ENCODE results near the gene LYPD6B. TPM values are rescaled to one million over a fixed set of nuclear protein-coding genes. Genes with fewer than 3 reads are reported as not detected.

The LYPD6B gene
- total and polyA plus RNA-seq, 10 of the 15 experiments (the other 5 are each of a cell fraction or from before 2014, with no cell fraction given) = 1.0 to 6.6 (median 4.0) TPM

DNA sequence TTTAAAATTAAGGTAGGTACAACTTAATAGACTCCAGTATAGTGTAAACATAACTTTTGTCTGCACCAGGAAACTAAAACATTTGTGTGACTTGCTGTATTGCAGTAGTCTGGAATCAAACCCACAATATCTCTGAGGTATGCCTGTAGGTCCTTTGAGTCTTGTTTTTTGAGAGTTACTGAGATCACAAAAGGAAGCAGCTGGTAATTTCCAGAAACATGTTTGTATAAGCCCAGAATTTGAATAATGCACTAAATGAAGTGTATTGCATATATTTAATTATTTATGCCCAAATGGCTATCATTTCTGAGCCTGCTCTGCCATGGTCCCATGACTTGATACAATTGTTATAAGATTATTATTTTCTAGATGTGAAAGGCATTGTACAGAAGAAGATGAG, 148.6 kb downstream of the LYPD6B start:
- ChIA-PET RAD21 (ENCODE audit: unreplicated experiment) (no interaction called here), CTCF (interaction anchor here (1.0 kb wide), 1 partner anchor 17 kb away, joined by 3 read pairs; no protein-coding TSS in a partner anchor), POLR2A (no interaction called here), SMC1A (ENCODE audit: uncharacterized antibody, unreplicated experiment) (no interaction called here)
- ATAC-seq = no peak
- no TSS peak for BruUV-seq (replicated peaks)
- Histone ChIP-seq H3K27me3 (replicated peaks in 1 of 2; ENCODE audit: control insufficient read depth in 2 of 2, insufficient read depth in 2 of 2, low read length in 1 of 2) (no peaks in the 10 kb centered on the region), H2AFZ (ENCODE audit: control insufficient read depth, low read depth, low read length) (no peak overlapping the region), H3K36me3 (ENCODE audit: control insufficient read depth in 2 of 2, insufficient read depth in 2 of 2, low read length in 1 of 2) (no peaks in the 10 kb centered on the region; a peak in 1 of 4 replicates), H3K9ac (ENCODE audit: control insufficient read depth, insufficient read depth, low read length) (no peak overlapping the region), H3K4me1 (ENCODE audit: control insufficient read depth, insufficient read depth, low read length) (no peaks in the 10 kb centered on the region), H4K20me1 (ENCODE audit: control insufficient read depth, insufficient read depth) (no peaks in the 10 kb centered on the region), H3K79me2 (ENCODE audit: control insufficient read depth, insufficient read depth, low read length) (no peaks in the 10 kb centered on the region), H3K9me3 (replicated peaks; ENCODE audit: control insufficient read depth, insufficient read depth, low read length) (no peaks in the 10 kb centered on the region), H3K4me3 (no peak overlapping the region), H3K4me2 (ENCODE audit: control insufficient read depth, insufficient read depth) (no peak overlapping the region), H3K27ac (ENCODE audit: control insufficient read depth, insufficient read depth) (no peak overlapping the region)
- no peak for DNase-seq (ENCODE audit: low read depth, low spot score)
- in situ Hi-C loops (cut with MboI) = no loop called here
- TF ChIP-seq, protein P1, sequence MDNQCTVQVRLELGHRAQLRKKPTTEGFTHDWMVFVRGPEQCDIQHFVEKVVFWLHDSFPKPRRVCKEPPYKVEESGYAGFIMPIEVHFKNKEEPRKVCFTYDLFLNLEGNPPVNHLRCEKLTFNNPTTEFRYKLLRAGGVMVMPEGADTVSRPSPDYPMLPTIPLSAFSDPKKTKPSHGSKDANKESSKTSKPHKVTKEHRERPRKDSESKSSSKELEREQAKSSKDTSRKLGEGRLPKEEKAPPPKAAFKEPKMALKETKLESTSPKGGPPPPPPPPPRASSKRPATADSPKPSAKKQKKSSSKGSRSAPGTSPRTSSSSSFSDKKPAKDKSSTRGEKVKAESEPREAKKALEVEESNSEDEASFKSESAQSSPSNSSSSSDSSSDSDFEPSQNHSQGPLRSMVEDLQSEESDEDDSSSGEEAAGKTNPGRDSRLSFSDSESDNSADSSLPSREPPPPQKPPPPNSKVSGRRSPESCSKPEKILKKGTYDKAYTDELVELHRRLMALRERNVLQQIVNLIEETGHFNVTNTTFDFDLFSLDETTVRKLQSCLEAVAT (IDR thresholded peaks at IDR 0.05) = no peak
- TF ChIP-seq FOXK2 (IDR thresholded peaks at IDR 0.05) = no peak
- no peak for TF ChIP-seq NR2C1 (IDR thresholded peaks at IDR 0.05)
- TF ChIP-seq, protein P2, sequence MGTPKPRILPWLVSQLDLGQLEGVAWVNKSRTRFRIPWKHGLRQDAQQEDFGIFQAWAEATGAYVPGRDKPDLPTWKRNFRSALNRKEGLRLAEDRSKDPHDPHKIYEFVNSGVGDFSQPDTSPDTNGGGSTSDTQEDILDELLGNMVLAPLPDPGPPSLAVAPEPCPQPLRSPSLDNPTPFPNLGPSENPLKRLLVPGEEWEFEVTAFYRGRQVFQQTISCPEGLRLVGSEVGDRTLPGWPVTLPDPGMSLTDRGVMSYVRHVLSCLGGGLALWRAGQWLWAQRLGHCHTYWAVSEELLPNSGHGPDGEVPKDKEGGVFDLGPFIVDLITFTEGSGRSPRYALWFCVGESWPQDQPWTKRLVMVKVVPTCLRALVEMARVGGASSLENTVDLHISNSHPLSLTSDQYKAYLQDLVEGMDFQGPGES (IDR thresholded peaks at IDR 0.05) = no peak
- no peak for TF ChIP-seq RAD51 (IDR thresholded peaks at IDR 0.05)
- no peak for TF ChIP-seq CBFB (IDR thresholded peaks at IDR 0.05; ENCODE audit: low read depth)
- TF ChIP-seq MYB (IDR thresholded peaks at IDR 0.05; ENCODE audit: borderline replicate concordance, low read depth, low read length) = no peak
- no peak for TF ChIP-seq POLR2A (IDR thresholded peaks at IDR 0.05; ENCODE audit: low read depth, low read length)
- no peak for TF ChIP-seq EED (IDR thresholded peaks at IDR 0.05; ENCODE audit: low read depth)
- no peak for TF ChIP-seq NFXL1 (IDR thresholded peaks at IDR 0.05; ENCODE audit: borderline replicate concordance)
- TF ChIP-seq, protein P3, sequence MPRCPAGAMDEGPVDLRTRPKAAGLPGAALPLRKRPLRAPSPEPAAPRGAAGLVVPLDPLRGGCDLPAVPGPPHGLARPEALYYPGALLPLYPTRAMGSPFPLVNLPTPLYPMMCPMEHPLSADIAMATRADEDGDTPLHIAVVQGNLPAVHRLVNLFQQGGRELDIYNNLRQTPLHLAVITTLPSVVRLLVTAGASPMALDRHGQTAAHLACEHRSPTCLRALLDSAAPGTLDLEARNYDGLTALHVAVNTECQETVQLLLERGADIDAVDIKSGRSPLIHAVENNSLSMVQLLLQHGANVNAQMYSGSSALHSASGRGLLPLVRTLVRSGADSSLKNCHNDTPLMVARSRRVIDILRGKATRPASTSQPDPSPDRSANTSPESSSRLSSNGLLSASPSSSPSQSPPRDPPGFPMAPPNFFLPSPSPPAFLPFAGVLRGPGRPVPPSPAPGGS (IDR thresholded peaks at IDR 0.05; ENCODE audit: borderline replicate concordance, insufficient read depth, low read depth, low read length, poor library complexity, severe bottlenecking) = no peak
- TF ChIP-seq KAT2A (conservative IDR thresholded peaks at IDR 0.05; ENCODE audit: control insufficient read depth, low read depth, low read length) = no peak
- TF ChIP-seq, protein P4, sequence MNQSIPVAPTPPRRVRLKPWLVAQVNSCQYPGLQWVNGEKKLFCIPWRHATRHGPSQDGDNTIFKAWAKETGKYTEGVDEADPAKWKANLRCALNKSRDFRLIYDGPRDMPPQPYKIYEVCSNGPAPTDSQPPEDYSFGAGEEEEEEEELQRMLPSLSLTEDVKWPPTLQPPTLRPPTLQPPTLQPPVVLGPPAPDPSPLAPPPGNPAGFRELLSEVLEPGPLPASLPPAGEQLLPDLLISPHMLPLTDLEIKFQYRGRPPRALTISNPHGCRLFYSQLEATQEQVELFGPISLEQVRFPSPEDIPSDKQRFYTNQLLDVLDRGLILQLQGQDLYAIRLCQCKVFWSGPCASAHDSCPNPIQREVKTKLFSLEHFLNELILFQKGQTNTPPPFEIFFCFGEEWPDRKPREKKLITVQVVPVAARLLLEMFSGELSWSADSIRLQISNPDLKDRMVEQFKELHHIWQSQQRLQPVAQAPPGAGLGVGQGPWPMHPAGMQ (IDR thresholded peaks at IDR 0.05; ENCODE audit: borderline replicate concordance) = no peak
- no peak for TF ChIP-seq MXI1 (IDR thresholded peaks at IDR 0.05; ENCODE audit: low read depth, low read length)
- no peak for TF ChIP-seq RCOR1 (conservative IDR thresholded peaks at IDR 0.05; ENCODE audit: low read depth, low read length)
- TF ChIP-seq, protein P5, sequence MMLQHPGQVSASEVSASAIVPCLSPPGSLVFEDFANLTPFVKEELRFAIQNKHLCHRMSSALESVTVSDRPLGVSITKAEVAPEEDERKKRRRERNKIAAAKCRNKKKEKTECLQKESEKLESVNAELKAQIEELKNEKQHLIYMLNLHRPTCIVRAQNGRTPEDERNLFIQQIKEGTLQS (IDR thresholded peaks at IDR 0.05; ENCODE audit: borderline replicate concordance, extremely low read depth, low read depth, low read length) = no peak
- no peak for FAIRE-seq
- intact Hi-C loops (cut with micrococcal nuclease; ENCODE audit: unreplicated experiment) = no loop called here
